GM06990 (cell line): ENCODE results near the gene CFAP46.
"Not testable (repeated sequence)": the region's sequence is repeated elsewhere in the genome, so short reads cannot be mapped to it uniquely, and the experiment has no call there.

Source experiments
- DNase-seq: peaks from one replicate; pipeline ENCODE4 v3.0.0-alpha.2; 2011; ENCODE audit not compliant: insufficient read length; ENCODE audit errors: extremely low read depth
- H3K27me3 ChIP-seq: replicated peaks from 2 replicates; pipeline ENCODE4 v1.6.0; 2011; ENCODE audit warnings: low read length; ENCODE audit not compliant: control insufficient read depth, insufficient read depth
- H3K36me3 ChIP-seq: 2 replicates; pipeline ENCODE4 v1.5.1; 2011; ENCODE audit warnings: low read length; ENCODE audit not compliant: control insufficient read depth, insufficient read depth
- H3K4me3 ChIP-seq: replicated peaks from 2 replicates; pipeline ENCODE4 v1.5.1; 2011; ENCODE audit warnings: low read depth, mild to moderate bottlenecking, control low read depth, low read length
- TF ChIP-seq, protein P1 (sequence below): IDR thresholded peaks from 2 replicates; pipeline ENCODE4 v1.5.1; 2011; ENCODE audit warnings: low read length, control low read depth, mild to moderate bottlenecking, inconsistent platforms; ENCODE audit not compliant: insufficient read depth, poor library complexity, severe bottlenecking

Gene CFAP46

GRCh38 chr10:132793213-132793612, 149.2 kb downstream of the CFAP46 start:
- Histone ChIP-seq H3K36me3 (no peaks in the 10 kb centered on the region), H3K4me3 (no peak overlapping the region), H3K27me3 (no peaks in the 10 kb centered on the region; the same call in 1 of the 2 replicates)
- TF ChIP-seq, protein P1, sequence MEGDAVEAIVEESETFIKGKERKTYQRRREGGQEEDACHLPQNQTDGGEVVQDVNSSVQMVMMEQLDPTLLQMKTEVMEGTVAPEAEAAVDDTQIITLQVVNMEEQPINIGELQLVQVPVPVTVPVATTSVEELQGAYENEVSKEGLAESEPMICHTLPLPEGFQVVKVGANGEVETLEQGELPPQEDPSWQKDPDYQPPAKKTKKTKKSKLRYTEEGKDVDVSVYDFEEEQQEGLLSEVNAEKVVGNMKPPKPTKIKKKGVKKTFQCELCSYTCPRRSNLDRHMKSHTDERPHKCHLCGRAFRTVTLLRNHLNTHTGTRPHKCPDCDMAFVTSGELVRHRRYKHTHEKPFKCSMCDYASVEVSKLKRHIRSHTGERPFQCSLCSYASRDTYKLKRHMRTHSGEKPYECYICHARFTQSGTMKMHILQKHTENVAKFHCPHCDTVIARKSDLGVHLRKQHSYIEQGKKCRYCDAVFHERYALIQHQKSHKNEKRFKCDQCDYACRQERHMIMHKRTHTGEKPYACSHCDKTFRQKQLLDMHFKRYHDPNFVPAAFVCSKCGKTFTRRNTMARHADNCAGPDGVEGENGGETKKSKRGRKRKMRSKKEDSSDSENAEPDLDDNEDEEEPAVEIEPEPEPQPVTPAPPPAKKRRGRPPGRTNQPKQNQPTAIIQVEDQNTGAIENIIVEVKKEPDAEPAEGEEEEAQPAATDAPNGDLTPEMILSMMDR: no peak
- no peak for DNase-seq

GRCh38 chr10:132792796-132793195, 149.6 kb downstream of the CFAP46 start:
- H3K27me3 ChIP-seq: no peaks in the 10 kb centered on the region; the same call in 1 of the 2 replicates
- TF ChIP-seq, protein P1: no peak
- DNase-seq: no peak
- no peaks in the 10 kb centered on the region for H3K36me3 ChIP-seq
- H3K4me3 ChIP-seq: no peak overlapping the region

DNA sequence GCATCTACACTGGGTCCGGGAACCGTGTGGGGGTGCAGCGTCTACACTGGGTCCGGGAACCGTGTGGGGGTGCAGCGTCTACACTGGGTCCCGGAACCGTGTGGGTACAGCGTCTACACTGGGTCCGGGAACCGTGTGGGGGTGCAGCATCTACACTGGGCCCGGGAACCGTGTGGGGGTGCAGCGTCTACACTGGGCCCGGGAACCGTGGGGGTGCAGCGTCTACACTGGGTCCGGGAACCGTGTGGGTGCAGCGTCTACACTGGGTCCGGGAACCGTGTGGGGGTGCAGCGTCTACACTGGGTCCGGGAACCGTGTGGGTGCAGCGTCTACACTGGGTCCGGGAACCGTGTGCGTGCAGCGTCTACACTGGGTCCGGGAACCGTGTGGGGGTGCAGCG, 150.3 kb downstream of the CFAP46 start:
- not testable (repeated sequence) for H3K4me3 ChIP-seq, H3K36me3 ChIP-seq, DNase-seq, H3K27me3 ChIP-seq

DNA sequence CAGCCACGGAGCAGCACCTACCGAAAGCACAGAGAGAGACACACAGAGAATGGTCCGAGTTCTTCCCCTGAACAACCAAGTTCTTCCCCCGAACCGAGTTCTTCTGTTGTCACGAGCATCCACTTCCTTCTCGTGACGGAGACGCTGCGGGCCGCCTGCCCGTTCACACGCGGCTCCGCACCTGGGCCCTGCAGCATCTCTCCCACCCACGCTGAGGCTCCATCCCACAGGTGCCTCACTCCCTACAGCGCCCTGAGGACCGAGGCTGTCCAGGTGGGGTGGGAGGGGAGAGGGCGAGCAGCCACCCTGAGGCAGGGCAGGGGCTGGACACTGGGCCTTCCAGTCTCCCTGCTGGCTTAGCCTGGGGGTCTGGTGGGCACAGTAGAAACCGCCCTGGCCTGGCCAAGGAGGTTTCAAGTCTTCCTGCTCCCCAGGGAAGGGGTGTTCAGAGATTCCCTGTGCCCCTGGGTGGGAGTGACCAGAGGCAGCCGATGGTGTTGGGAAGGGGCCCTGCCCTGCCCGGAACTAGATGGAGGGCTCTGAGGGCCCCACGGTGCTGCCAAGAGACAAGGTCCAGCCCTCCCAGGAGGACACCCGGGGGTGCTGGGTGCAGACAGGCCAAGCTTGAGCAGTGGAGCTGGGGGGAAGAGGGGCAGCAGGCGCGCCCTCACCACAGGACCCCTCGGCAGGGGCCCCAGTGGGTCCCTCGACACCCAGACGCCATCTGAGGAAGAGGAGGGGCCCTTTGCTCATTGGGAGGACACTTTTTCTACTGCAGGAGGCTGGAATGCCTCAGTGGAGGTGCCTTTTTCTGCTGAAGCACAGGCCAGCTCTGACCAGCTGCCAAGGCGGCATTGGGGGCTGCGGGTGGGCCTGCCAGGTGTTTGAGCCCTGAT, 151.2 kb downstream of the CFAP46 start:
- DNase-seq: no peak
- H3K36me3 ChIP-seq: no peaks in the 10 kb centered on the region
- no peaks in the 10 kb centered on the region; the same call in 1 of the 2 replicates for H3K27me3 ChIP-seq
- no peak overlapping the region for H3K4me3 ChIP-seq
- TF ChIP-seq, protein P1: no peak

DNA sequence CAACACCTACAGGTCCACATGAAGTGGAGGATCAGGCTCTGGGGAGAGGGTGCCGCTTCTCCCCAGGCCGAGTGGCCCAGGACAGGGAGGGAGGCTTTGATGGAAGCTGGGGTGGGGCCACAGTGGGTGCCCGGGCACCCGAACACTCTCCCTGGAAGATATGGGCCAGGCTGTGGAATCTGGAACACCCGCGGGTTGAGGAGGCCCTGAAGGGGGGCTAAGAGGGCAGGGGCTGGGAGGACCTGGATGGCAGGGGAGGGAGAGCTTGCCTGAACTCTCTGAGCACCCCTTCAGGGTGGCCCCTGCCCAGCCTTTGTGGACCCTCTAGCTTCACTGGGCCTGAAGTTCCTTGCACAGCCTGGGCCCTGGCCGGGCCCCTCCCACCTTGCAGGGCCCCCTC, 151.9 kb downstream of the CFAP46 start:
- H3K36me3 ChIP-seq: no peaks in the 10 kb centered on the region
- no peak for DNase-seq
- TF ChIP-seq, protein P1: no peak
- no peak overlapping the region for H3K4me3 ChIP-seq
- no peaks in the 10 kb centered on the region; the same call in 1 of the 2 replicates for H3K27me3 ChIP-seq

DNA sequence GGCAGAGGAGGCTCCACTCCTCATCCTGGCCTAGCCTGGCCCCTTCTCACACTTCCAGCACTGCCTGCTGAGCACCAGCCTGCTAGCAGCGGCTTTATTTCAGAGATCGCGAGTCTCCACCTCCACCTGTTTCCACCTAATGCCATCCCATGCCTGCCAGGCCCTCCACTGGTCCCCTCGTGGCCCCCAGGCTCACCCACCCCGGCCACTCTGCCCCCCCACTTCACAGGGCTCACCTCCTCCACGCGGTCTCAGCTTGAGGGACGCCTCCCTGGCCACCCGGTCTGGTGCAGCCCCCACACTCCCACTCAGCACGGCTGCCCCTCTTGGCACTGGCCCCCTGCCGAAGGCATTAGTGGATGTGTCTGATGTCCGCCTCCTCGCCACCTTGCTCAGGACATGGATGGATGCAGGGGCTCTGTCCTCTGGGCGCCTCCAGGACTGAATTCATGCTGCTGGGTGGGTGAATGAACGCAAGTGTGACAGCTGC, 152.7 kb downstream of the CFAP46 start:
- H3K27me3 ChIP-seq: no peaks in the 10 kb centered on the region; the same call in 1 of the 2 replicates

More for the DNA sequence above, 152.7 kb downstream of the CFAP46 start:
- H3K4me3 ChIP-seq: no peak overlapping the region
- TF ChIP-seq, protein P1: no peak
- no peak for DNase-seq
- H3K36me3 ChIP-seq: no peaks in the 10 kb centered on the region
